ENCODE results near the gene BMPR1B.

The BMPR1B gene

GRCh38 chr4:95178938-95179337, 421.2 kb downstream of the BMPR1B start:
- H3K36me3 ChIP-seq (ENCODE audit: low read depth): no peaks in the 10 kb centered on the region
- H3K4me3 ChIP-seq (ENCODE audit: severe bottlenecking): no peak overlapping the region
- TF ChIP-seq CTCF (IDR thresholded peaks at IDR 0.05; ENCODE audit: poor library complexity, severe bottlenecking): no peak
- no peaks in the 10 kb centered on the region for H3K4me1 ChIP-seq (ENCODE audit: insufficient read depth, poor library complexity, severe bottlenecking)
- no peak for DNase-seq (ENCODE audit: low spot score)
- H3K27me3 ChIP-seq (ENCODE audit: insufficient read depth, poor library complexity, severe bottlenecking): no peaks in the 10 kb centered on the region
- no peak overlapping the region for H3K27ac ChIP-seq (ENCODE audit: poor library complexity, severe bottlenecking)
- no peak for ATAC-seq (ENCODE audit: low read depth)
- no peaks in the 10 kb centered on the region for H3K9me3 ChIP-seq (ENCODE audit: severe bottlenecking)

- Histone ChIP-seq H3K27ac (ENCODE audit: poor library complexity, severe bottlenecking) (no peak overlapping the region), H3K36me3 (ENCODE audit: low read depth) (no peaks in the 10 kb centered on the region), H3K4me1 (ENCODE audit: insufficient read depth, poor library complexity, severe bottlenecking) (no peaks in the 10 kb centered on the region), H3K9me3 (ENCODE audit: severe bottlenecking) (no peaks in the 10 kb centered on the region), H3K27me3 (ENCODE audit: insufficient read depth, poor library complexity, severe bottlenecking) (no peaks in the 10 kb centered on the region), H3K4me3 (ENCODE audit: severe bottlenecking) (no peak overlapping the region)
- ATAC-seq (ENCODE audit: low read depth): no peak
- TF ChIP-seq CTCF (IDR thresholded peaks at IDR 0.05; ENCODE audit: poor library complexity, severe bottlenecking): no peak
- DNase-seq (ENCODE audit: low spot score): no peak
Observed at GRCh38 chr4:95180531-95181242, 422.9 kb downstream of the BMPR1B start.

GRCh38 chr4:95181243-95181995, 423.7 kb downstream of the BMPR1B start:
- DNase-seq (ENCODE audit: low spot score) (no peak), ATAC-seq (ENCODE audit: low read depth) (no peak)
- no peaks in the 10 kb centered on the region for H3K36me3 ChIP-seq (ENCODE audit: low read depth)
- no peak for TF ChIP-seq CTCF (IDR thresholded peaks at IDR 0.05; ENCODE audit: poor library complexity, severe bottlenecking)
- no peak overlapping the region for H3K27ac ChIP-seq (ENCODE audit: poor library complexity, severe bottlenecking)
- H3K27me3 ChIP-seq (ENCODE audit: insufficient read depth, poor library complexity, severe bottlenecking): no peaks in the 10 kb centered on the region
- H3K4me1 ChIP-seq (ENCODE audit: insufficient read depth, poor library complexity, severe bottlenecking): no peaks in the 10 kb centered on the region
- H3K9me3 ChIP-seq (ENCODE audit: severe bottlenecking): no peaks in the 10 kb centered on the region
- H3K4me3 ChIP-seq (ENCODE audit: severe bottlenecking): no peak overlapping the region

- TF ChIP-seq CTCF (IDR thresholded peaks at IDR 0.05; ENCODE audit: poor library complexity, severe bottlenecking): no peak
- H3K27me3 ChIP-seq (ENCODE audit: insufficient read depth, poor library complexity, severe bottlenecking): no peaks in the 10 kb centered on the region
- no peak overlapping the region for H3K27ac ChIP-seq (ENCODE audit: poor library complexity, severe bottlenecking)
- H3K4me3 ChIP-seq (ENCODE audit: severe bottlenecking): no peak overlapping the region
- H3K36me3 ChIP-seq (ENCODE audit: low read depth): no peaks in the 10 kb centered on the region
- ATAC-seq (ENCODE audit: low read depth) (no peak), DNase-seq (ENCODE audit: low spot score) (no peak)
- no peaks in the 10 kb centered on the region for H3K9me3 ChIP-seq (ENCODE audit: severe bottlenecking)
- H3K4me1 ChIP-seq (ENCODE audit: insufficient read depth, poor library complexity, severe bottlenecking): no peaks in the 10 kb centered on the region
Observed at GRCh38 chr4:95181996-95182306, 424.2 kb downstream of the BMPR1B start.
